GM12878 (cell line): ENCODE measurements around the gene ST3GAL5. TPM values are rescaled to one million over a fixed set of nuclear protein-coding genes. Genes with fewer than 3 reads are reported as not detected.

Source experiments
- ATAC-seq: fragments of 200-7000 bp; cut with Tn5 transposase; 3 replicates; pipeline ENCODE4 v1.9.1; 2020; ENCODE audit warnings: mild to moderate bottlenecking, moderate library complexity
- BruUV-seq: library from RNA; stranded (reverse); fragments of 400-500 nt; replicated peaks from 2 replicates; lab custom pipeline; 2021; lab: Mats Ljungman, UMichigan
- CTCF ChIA-PET: fragments of 300-600 bp; sonication (Branson Sonifier 250); formaldehyde crosslinking; extraction: SDS; loops from one replicate; lab custom pipeline; 2021; ENCODE audit warnings: inconsistent platforms; lab: Yijun Ruan, JAX
- POLR2A ChIA-PET: fragments of 350-600 bp; formaldehyde crosslinking; extraction: SDS; loops from one replicate; lab custom pipeline; 2021; ENCODE audit warnings: inconsistent platforms; lab: Charles Lee
- RAD21 ChIA-PET: fragments of 300-600 bp; sonication (Branson Sonifier 250); formaldehyde crosslinking; loops from one replicate; lab custom pipeline; 2023; ENCODE audit warnings: antibody characterized with exemption; ENCODE audit not compliant: unreplicated experiment; lab: Charles Lee
- SMC1A ChIA-PET: fragments of 300-600 bp; sonication (Branson Sonifier 250); formaldehyde crosslinking; loops from one replicate; lab custom pipeline; 2023; ENCODE audit not compliant: unreplicated experiment, uncharacterized antibody; lab: Charles Lee
- DNase-seq: peaks from one replicate; pipeline ENCODE4 v3.0.0-alpha.2; 2011; ENCODE audit warnings: low read depth, low spot score
- FAIRE-seq: peaks from 3 replicates; lab custom pipeline; 2011; peaks lifted over from hg19 to GRCh38; lab: Jason Lieb, UNC
- H2AFZ ChIP-seq: 2 replicates; pipeline ENCODE4 v1.6.0; 2011; ENCODE audit warnings: low read depth, low read length, control low read depth; ENCODE audit not compliant: control insufficient read depth
- H3K27ac ChIP-seq: 2 replicates; pipeline ENCODE4 v1.5.1; 2011; ENCODE audit warnings: control low read depth; ENCODE audit not compliant: control insufficient read depth, insufficient read depth
- H3K27me3 ChIP-seq, 2 experiments: replicated peaks in 1 of 2; 2 replicates each; pipeline versions ENCODE4 v1.6.0 to v1.6.1; 2011; ENCODE audit warnings: low read length in 1 of 2; ENCODE audit not compliant: control insufficient read depth in 2 of 2, insufficient read depth in 2 of 2
- H3K36me3 ChIP-seq, 2 experiments: 2 replicates each; pipeline ENCODE4 v1.5.1; 2011; ENCODE audit warnings: low read length in 1 of 2; ENCODE audit not compliant: control insufficient read depth in 2 of 2, insufficient read depth in 2 of 2
- H3K4me1 ChIP-seq: 2 replicates; pipeline ENCODE4 v1.6.1; 2011; ENCODE audit warnings: mild to moderate bottlenecking, low read length, moderate library complexity, mixed read lengths; ENCODE audit not compliant: control insufficient read depth, insufficient read depth
- H3K4me2 ChIP-seq: 2 replicates; pipeline ENCODE4 v1.6.0; 2011; ENCODE audit warnings: control low read depth; ENCODE audit not compliant: control insufficient read depth, insufficient read depth
- H3K4me3 ChIP-seq: fragments of 200-600 bp; sonication (generic); 2 replicates; pipeline ENCODE4 v1.5.1; 2016
- H3K79me2 ChIP-seq: 2 replicates; pipeline ENCODE4 v1.6.0; 2011; ENCODE audit warnings: low read length; ENCODE audit not compliant: control insufficient read depth, insufficient read depth
- H3K9ac ChIP-seq: 2 replicates; pipeline ENCODE4 v1.8.0; 2011; ENCODE audit warnings: low read length, control low read depth, mixed read lengths; ENCODE audit not compliant: control insufficient read depth, insufficient read depth
- H3K9me3 ChIP-seq: replicated peaks from 3 replicates; pipeline ENCODE4 v1.5.1; 2011; ENCODE audit warnings: mild to moderate bottlenecking, low read length; ENCODE audit not compliant: control insufficient read depth, insufficient read depth
- H4K20me1 ChIP-seq: 2 replicates; pipeline ENCODE4 v1.6.0; 2011; ENCODE audit not compliant: control insufficient read depth, insufficient read depth
- BCL11A ChIP-seq: IDR thresholded peaks from 2 replicates; pipeline ENCODE4 v1.6.1; 2011; ENCODE audit warnings: low read depth, low read length
- FOXM1 ChIP-seq: IDR thresholded peaks from 2 replicates; pipeline ENCODE4 v1.6.1; 2012; ENCODE audit warnings: low read depth, mild to moderate bottlenecking, inconsistent platforms, low read length, moderate library complexity
- NR2F1 ChIP-seq: fragments of 450-650 bp; conservative IDR thresholded peaks from 2 replicates; pipeline ENCODE4 v1.6.1; 2017; ENCODE audit warnings: mild to moderate bottlenecking
- SUPT20H ChIP-seq: IDR thresholded peaks from 2 replicates; pipeline ENCODE4 v1.6.1; 2011; ENCODE audit warnings: low read depth, mild to moderate bottlenecking, low read length, moderate library complexity, borderline replicate concordance; ENCODE audit not compliant: control insufficient read depth
- TARDBP ChIP-seq: IDR thresholded peaks from 2 replicates; pipeline ENCODE4 v1.6.1; 2016; ENCODE audit warnings: borderline replicate concordance
- TCF7 ChIP-seq: IDR thresholded peaks from 2 replicates; pipeline ENCODE4 v1.6.1; 2014; ENCODE audit warnings: antibody characterized with exemption, borderline replicate concordance
- WGBS: methylation state at CpG from one replicate; pipeline ENCODE4 v1.1.6; 2016; ENCODE audit warnings: low lambda C conversion rate; ENCODE audit not compliant: insufficient replicate concordance, insufficient coverage; ENCODE audit errors: missing lambda C conversion rate; 5-methylcytosine and 5-hydroxymethylcytosine counted together
- in situ Hi-C: fragments of 300-500 bp; cut with MboI; formaldehyde crosslinking; loops from 9 replicates; pipeline ENCODE4 v1.14.3; 2018; ENCODE audit warnings: mixed read lengths
- intact Hi-C: fragments of 100-400 bp; cut with micrococcal nuclease; formaldehyde crosslinking; loops from one replicate; pipeline ENCODE4 v1.14.2; 2022; ENCODE audit not compliant: unreplicated experiment
- polyA plus RNA-seq, 11 experiments: library from polyadenylated mRNA; depleted of rRNA in 4 of 11; unstranded in 6 of 11; stranded (reverse) in 5 of 11; fragments of >200 nt; fragmentation: Nextera tagmentation in 4 of 11; fragmentation: Illumina TruSeq in 1 of 11; extraction: Ambion mirVana in 4 of 11; extraction: Trizol in 1 of 11; gene quantifications; 1 replicate in 1 of 11; 2 replicates in 10 of 11; pipeline versions ENCODE4 v1.2.1 to v1.2.3, GENCODE V29; 2011 to 2016; ENCODE audit warnings: inconsistent platforms in 2 of 11, missing spikeins in 2 of 11, low read depth in 1 of 11
- total RNA-seq, 4 experiments: library from RNA; depleted of rRNA in 3 of 4; stranded (reverse); fragments of >200 nt in 3 of 4; fragmentation: Illumina TruSeq in 1 of 4; extraction: Trizol in 1 of 4; gene quantifications; 2 replicates each; pipeline versions ENCODE4 v1.2.1 to v1.2.3, GENCODE V29; 2013 to 2021
- TF ChIP-seq, protein P1 (sequence below): fragments of 450-650 bp; conservative IDR thresholded peaks from 2 replicates; pipeline ENCODE4 v1.6.1; 2017; ENCODE audit warnings: mild to moderate bottlenecking, moderate library complexity
- TF ChIP-seq, protein P2 (sequence below): fragments of 450-650 bp; IDR thresholded peaks from 2 replicates; pipeline ENCODE4 v1.6.1; 2018; ENCODE audit warnings: mild to moderate bottlenecking, low read depth, moderate library complexity; ENCODE audit not compliant: partially characterized antibody

ST3GAL5 gene
- total and polyA plus RNA-seq, 10 of the 15 experiments (the other 5 are each of a cell fraction or from before 2014, with no cell fraction given): 5.2 to 60.9 (median 10.2) TPM

DNA sequence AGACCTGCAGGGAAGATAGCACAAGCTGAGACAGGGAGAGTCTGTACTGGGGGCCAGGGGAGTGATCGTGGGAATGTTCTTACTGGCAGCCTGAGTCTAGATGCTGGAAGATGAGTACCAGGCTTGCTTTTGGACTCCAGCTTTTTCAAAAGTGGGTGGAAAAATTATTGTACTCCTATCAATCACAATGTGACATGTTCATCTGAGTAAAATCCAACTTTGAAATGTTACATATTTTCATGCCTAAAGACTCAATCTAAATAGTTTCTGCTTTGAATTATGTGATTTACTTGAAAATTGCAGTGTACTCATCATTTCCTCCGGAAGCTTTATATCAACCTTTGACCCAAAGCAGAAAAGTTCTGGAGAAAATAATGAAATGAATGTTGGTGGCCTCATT lies 49.7 kb upstream of the ST3GAL5 start:
- H3K4me1 ChIP-seq: no peaks in the 10 kb centered on the region
- FAIRE-seq (no peak), ATAC-seq (no peak), DNase-seq (no peak)
- in situ Hi-C loops: no loop called here
- no peak overlapping the region for H3K9ac ChIP-seq
- no peak overlapping the region for H3K27ac ChIP-seq
- H2AFZ ChIP-seq: no peak overlapping the region
- H3K79me2 ChIP-seq: no peaks in the 10 kb centered on the region
- ChIA-PET CTCF (interaction anchor here (1.4 kb wide), 1 partner anchor 49 kb away, joined by 3 read pairs; no protein-coding TSS in a partner anchor), POLR2A (interaction anchor here (0.6 to 0.7 kb wide), 2 partner anchors 13 to 325 kb away, joined by 3 to 5 read pairs; no protein-coding TSS in a partner anchor), SMC1A (interaction anchor here (0.8 to 3.1 kb wide), 6 partner anchors 10 to 142 kb away, joined by 3 to 10 read pairs (median 4); no protein-coding TSS in a partner anchor), RAD21 (interaction anchor here (1.0 to 1.3 kb wide), 2 partner anchors 17 to 97 kb away, joined by 3 to 4 read pairs; no protein-coding TSS in a partner anchor)
- no TSS peak for BruUV-seq
- H3K4me3 ChIP-seq: no peak overlapping the region
- no peak overlapping the region for H3K4me2 ChIP-seq
- TF ChIP-seq TARDBP: no peak
- TF ChIP-seq, protein P1, sequence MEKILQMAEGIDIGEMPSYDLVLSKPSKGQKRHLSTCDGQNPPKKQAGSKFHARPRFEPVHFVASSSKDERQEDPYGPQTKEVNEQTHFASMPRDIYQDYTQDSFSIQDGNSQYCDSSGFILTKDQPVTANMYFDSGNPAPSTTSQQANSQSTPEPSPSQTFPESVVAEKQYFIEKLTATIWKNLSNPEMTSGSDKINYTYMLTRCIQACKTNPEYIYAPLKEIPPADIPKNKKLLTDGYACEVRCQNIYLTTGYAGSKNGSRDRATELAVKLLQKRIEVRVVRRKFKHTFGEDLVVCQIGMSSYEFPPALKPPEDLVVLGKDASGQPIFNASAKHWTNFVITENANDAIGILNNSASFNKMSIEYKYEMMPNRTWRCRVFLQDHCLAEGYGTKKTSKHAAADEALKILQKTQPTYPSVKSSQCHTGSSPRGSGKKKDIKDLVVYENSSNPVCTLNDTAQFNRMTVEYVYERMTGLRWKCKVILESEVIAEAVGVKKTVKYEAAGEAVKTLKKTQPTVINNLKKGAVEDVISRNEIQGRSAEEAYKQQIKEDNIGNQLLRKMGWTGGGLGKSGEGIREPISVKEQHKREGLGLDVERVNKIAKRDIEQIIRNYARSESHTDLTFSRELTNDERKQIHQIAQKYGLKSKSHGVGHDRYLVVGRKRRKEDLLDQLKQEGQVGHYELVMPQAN: no peak
- no peak for TF ChIP-seq BCL11A
- TF ChIP-seq FOXM1: no peak
- TF ChIP-seq, protein P2, sequence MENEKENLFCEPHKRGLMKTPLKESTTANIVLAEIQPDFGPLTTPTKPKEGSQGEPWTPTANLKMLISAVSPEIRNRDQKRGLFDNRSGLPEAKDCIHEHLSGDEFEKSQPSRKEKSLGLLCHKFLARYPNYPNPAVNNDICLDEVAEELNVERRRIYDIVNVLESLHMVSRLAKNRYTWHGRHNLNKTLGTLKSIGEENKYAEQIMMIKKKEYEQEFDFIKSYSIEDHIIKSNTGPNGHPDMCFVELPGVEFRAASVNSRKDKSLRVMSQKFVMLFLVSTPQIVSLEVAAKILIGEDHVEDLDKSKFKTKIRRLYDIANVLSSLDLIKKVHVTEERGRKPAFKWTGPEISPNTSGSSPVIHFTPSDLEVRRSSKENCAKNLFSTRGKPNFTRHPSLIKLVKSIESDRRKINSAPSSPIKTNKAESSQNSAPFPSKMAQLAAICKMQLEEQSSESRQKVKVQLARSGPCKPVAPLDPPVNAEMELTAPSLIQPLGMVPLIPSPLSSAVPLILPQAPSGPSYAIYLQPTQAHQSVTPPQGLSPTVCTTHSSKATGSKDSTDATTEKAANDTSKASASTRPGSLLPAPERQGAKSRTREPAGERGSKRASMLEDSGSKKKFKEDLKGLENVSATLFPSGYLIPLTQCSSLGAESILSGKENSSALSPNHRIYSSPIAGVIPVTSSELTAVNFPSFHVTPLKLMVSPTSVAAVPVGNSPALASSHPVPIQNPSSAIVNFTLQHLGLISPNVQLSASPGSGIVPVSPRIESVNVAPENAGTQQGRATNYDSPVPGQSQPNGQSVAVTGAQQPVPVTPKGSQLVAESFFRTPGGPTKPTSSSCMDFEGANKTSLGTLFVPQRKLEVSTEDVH: no peak
- TF ChIP-seq SUPT20H: no peak
- TF ChIP-seq NR2F1: no peak
- no peak for TF ChIP-seq TCF7
- H4K20me1 ChIP-seq: no peaks in the 10 kb centered on the region
- peaks cover 8% of the 10 kb centered on the region; the same call in 2 of the 3 replicates for H3K9me3 ChIP-seq
- H3K27me3 ChIP-seq: no peaks in the 10 kb centered on the region
- intact Hi-C loops: no loop called here
- no peaks in the 10 kb centered on the region for H3K36me3 ChIP-seq
- WGBS: 35% methylated on average over 2 of the region's 2 CpGs
